Measurements from ENCODE around the gene CTRL.

CTRL gene

GRCh38 chr16:67888331-67888730, 43.3 kb downstream of the CTRL start:
- peaks cover 31% of the 10 kb centered on the region for H3K4me1 Mint-ChIP-seq
- peaks cover 6% of the 10 kb centered on the region for H3K36me3 Mint-ChIP-seq (ENCODE audit: low read depth)
- H3K9me3 Mint-ChIP-seq: no peaks in the 10 kb centered on the region
- H3K27ac Mint-ChIP-seq: no peak overlapping the region
- H3K27me3 Mint-ChIP-seq (ENCODE audit: low read depth, poor library complexity): no peaks in the 10 kb centered on the region
- no peak overlapping the region for H3K4me3 Mint-ChIP-seq
- no peak for DNase-seq
- TF ChIP-seq, protein P1, sequence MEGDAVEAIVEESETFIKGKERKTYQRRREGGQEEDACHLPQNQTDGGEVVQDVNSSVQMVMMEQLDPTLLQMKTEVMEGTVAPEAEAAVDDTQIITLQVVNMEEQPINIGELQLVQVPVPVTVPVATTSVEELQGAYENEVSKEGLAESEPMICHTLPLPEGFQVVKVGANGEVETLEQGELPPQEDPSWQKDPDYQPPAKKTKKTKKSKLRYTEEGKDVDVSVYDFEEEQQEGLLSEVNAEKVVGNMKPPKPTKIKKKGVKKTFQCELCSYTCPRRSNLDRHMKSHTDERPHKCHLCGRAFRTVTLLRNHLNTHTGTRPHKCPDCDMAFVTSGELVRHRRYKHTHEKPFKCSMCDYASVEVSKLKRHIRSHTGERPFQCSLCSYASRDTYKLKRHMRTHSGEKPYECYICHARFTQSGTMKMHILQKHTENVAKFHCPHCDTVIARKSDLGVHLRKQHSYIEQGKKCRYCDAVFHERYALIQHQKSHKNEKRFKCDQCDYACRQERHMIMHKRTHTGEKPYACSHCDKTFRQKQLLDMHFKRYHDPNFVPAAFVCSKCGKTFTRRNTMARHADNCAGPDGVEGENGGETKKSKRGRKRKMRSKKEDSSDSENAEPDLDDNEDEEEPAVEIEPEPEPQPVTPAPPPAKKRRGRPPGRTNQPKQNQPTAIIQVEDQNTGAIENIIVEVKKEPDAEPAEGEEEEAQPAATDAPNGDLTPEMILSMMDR (IDR thresholded peaks at IDR 0.05): no peak

- Mint-ChIP-seq H3K27ac (no peak overlapping the region), H3K4me3 (no peak overlapping the region), H3K9me3 (no peaks in the 10 kb centered on the region), H3K4me1 (peaks cover 21% of the 10 kb centered on the region), H3K27me3 (ENCODE audit: low read depth, poor library complexity) (no peaks in the 10 kb centered on the region), H3K36me3 (ENCODE audit: low read depth) (peaks cover 10% of the 10 kb centered on the region)
- DNase-seq: no peak
- TF ChIP-seq, protein P1 (IDR thresholded peaks at IDR 0.05): no peak
Measured at GRCh38 chr16:67886387-67886786, 45.3 kb downstream of the CTRL start.

DNA sequence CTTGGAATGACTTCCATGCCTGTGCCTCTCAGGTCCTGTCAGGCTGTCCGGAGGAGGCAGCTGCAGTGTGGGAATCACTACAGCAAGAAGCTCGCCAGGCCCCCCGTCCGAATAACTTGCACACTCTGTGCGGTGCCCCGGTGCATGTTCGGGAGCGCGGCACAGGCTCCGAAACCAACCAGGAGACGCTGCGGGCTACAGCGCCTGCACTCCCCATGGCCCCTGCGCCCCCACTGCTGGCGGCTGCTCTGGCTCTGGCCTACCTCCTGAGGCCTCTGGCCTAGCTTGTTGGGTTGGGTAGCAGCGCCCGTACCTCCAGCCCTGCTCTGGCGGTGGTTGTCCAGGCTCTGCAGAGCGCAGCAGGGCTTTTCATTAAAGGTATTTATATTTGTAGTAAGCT, 45.7 kb downstream of the CTRL start:
- peaks cover 10% of the 10 kb centered on the region for H3K36me3 Mint-ChIP-seq (ENCODE audit: low read depth)
- H3K27me3 Mint-ChIP-seq (ENCODE audit: low read depth, poor library complexity): no peaks in the 10 kb centered on the region
- H3K4me3 Mint-ChIP-seq: no peak overlapping the region
- no peaks in the 10 kb centered on the region for H3K9me3 Mint-ChIP-seq
- H3K4me1 Mint-ChIP-seq: peaks cover 21% of the 10 kb centered on the region
- DNase-seq: no peak
- TF ChIP-seq, protein P1 (IDR thresholded peaks at IDR 0.05): no peak
- no peak overlapping the region for H3K27ac Mint-ChIP-seq

DNA sequence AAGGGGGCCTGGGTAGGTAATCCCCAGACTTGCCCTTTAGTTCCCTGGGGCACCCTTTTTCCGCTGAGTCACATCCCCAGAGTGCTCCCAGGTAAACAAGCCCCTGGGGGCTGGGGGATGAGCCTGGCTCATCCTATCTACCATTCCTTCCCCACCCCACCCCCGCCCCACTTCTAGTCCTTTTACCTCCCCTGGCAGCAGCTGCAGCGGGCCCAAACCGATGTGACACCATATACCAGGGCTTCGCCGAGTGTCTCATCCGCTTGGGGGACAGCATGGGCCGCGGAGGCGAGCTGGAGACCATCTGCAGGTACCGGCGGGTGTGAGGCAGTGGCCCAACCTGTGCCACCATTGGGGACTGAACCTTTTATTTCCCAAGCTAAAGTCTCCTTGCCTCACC, 46.1 kb downstream of the CTRL start:
- Mint-ChIP-seq H3K9me3 (no peaks in the 10 kb centered on the region), H3K4me3 (no peak overlapping the region), H3K27ac (no peak overlapping the region), H3K36me3 (ENCODE audit: low read depth) (peaks cover 10% of the 10 kb centered on the region), H3K27me3 (ENCODE audit: low read depth, poor library complexity) (no peaks in the 10 kb centered on the region), H3K4me1 (peaks cover 18% of the 10 kb centered on the region)
- TF ChIP-seq, protein P1 (IDR thresholded peaks at IDR 0.05): no peak
- no peak for DNase-seq

GRCh38 chr16:67884684-67885083, 47.0 kb downstream of the CTRL start, which contains the start of gene NRN1L:
Gene NRN1L (plus strand): TSS chr16:67884885. CDS start chr16:67884904, 19 bp downstream.
- peaks cover 16% of the 10 kb centered on the region for H3K4me1 Mint-ChIP-seq
- no peak within 1 kb of the TSS for H3K4me3 Mint-ChIP-seq
- no peaks in the 10 kb centered on the region for H3K27me3 Mint-ChIP-seq (ENCODE audit: low read depth, poor library complexity)
- TF ChIP-seq, protein P1 (IDR thresholded peaks at IDR 0.05): no peak
- H3K27ac Mint-ChIP-seq: peak within 1 kb of the TSS; percentile 79
- H3K36me3 Mint-ChIP-seq (ENCODE audit: low read depth): peaks cover 10% of the 10 kb centered on the region
- DNase-seq: peak; percentile 91
- H3K9me3 Mint-ChIP-seq: no peaks in the 10 kb centered on the region

DNA sequence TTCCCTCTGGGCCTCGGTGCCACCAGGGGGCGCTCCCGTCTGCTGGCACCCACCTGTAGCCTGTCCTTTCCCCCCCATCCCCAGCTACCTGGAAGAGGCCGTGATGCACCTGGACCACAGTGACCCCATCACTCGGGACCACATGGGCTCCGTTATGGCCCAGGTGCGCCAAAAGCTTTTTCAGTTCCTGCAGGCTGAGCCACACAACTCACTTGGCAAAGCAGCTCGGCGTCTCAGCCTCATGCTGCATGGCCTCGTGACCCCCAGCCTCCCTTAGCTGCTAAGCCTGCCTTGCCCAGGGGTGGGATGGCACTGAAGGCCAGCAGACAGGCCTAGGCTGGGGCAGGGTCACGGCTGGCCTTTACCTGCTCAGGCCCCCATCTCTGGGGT, 47.8 kb downstream of the CTRL start:
- peaks cover 18% of the 10 kb centered on the region for H3K36me3 Mint-ChIP-seq (ENCODE audit: low read depth)

More for the DNA sequence above, 47.8 kb downstream of the CTRL start:
- TF ChIP-seq, protein P1 (IDR thresholded peaks at IDR 0.05): peak; percentile 85
- H3K4me1 Mint-ChIP-seq: peaks cover 16% of the 10 kb centered on the region
- no peaks in the 10 kb centered on the region for H3K27me3 Mint-ChIP-seq (ENCODE audit: low read depth, poor library complexity)
- H3K27ac Mint-ChIP-seq: no peak overlapping the region
- no peaks in the 10 kb centered on the region for H3K9me3 Mint-ChIP-seq
- H3K4me3 Mint-ChIP-seq: no peak overlapping the region
- peak; percentile 79 for DNase-seq
